Panc1 (cell line): ENCODE measurements around the gene SDF4.

Experiments used
- TCF7L2 ChIP-seq: IDR thresholded peaks from 2 replicates; pipeline ENCODE4 v1.6.1; 2011; ENCODE audit warnings: mild to moderate bottlenecking, low read depth, low read length, inconsistent platforms
- TF ChIP-seq, protein P1 (sequence below): fragments of 450-650 bp; IDR thresholded peaks from 2 replicates; pipeline ENCODE4 v1.5.1; 2017; ENCODE audit warnings: mild to moderate bottlenecking

DNA sequence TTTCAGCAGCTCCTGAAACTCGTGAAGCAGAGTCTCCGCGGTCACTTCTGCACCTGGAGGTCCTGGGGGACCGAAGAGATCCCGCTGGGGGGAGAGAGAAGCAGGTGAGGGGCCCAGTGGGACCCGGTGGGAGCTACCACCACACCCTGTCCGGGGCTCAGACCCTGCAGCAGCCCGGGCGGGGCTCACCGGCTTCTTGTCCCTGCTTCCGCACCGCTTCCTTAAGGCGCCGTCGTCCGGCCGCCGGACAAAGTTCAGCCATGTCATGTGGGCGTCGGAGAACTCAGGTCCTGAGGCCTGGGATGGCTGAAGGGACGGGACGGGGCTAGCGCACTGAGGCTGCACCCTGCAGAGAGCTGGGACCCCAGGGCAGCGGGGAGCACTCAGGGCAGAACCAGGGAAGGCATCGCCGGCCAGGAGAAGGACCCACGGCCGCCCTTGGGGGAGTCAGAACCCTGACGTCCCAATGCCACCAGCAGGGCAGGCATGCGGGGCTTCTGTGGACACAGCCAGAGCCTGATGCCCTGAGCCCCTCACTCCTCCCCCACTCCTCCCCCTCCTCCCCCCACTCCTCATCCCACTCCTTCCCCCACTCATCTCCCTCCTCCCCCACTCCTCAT, 12.5 kb upstream of the SDF4 start:
- TF ChIP-seq, protein P1, sequence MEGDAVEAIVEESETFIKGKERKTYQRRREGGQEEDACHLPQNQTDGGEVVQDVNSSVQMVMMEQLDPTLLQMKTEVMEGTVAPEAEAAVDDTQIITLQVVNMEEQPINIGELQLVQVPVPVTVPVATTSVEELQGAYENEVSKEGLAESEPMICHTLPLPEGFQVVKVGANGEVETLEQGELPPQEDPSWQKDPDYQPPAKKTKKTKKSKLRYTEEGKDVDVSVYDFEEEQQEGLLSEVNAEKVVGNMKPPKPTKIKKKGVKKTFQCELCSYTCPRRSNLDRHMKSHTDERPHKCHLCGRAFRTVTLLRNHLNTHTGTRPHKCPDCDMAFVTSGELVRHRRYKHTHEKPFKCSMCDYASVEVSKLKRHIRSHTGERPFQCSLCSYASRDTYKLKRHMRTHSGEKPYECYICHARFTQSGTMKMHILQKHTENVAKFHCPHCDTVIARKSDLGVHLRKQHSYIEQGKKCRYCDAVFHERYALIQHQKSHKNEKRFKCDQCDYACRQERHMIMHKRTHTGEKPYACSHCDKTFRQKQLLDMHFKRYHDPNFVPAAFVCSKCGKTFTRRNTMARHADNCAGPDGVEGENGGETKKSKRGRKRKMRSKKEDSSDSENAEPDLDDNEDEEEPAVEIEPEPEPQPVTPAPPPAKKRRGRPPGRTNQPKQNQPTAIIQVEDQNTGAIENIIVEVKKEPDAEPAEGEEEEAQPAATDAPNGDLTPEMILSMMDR = peak; percentile 46; the same call in 1 of the 2 replicates
- TF ChIP-seq TCF7L2 = no peak
